Osteocyte (in vitro differentiated cells): ENCODE measurements around the gene R3HDM4. TPM values are rescaled to one million over a fixed set of nuclear protein-coding genes. Genes with fewer than 3 reads are reported as not detected.

Source experiments
- DNase-seq: peaks from one replicate; pipeline ENCODE4 v3.0.0; 2021; ENCODE audit warnings: mixed read lengths; ENCODE audit not compliant: unreplicated experiment; ENCODE audit errors: extremely low spot score
- H3K27ac Mint-ChIP-seq: one replicate; pipeline ENCODE4 v1.8.0; 2021; ENCODE audit warnings: mild to moderate bottlenecking, mixed read lengths; ENCODE audit not compliant: unreplicated experiment
- H3K27me3 Mint-ChIP-seq: one replicate; pipeline ENCODE4 v1.8.0; 2021; ENCODE audit warnings: mixed read lengths; ENCODE audit not compliant: unreplicated experiment
- H3K36me3 Mint-ChIP-seq: one replicate; pipeline ENCODE4 v1.8.0; 2021; ENCODE audit warnings: mixed read lengths; ENCODE audit not compliant: unreplicated experiment
- H3K4me1 Mint-ChIP-seq: one replicate; pipeline ENCODE4 v1.8.0; 2021; ENCODE audit warnings: mixed read lengths; ENCODE audit not compliant: unreplicated experiment
- H3K4me3 Mint-ChIP-seq: one replicate; pipeline ENCODE4 v1.8.0; 2021; ENCODE audit warnings: mild to moderate bottlenecking, moderate library complexity, mixed read lengths; ENCODE audit not compliant: unreplicated experiment
- H3K9me3 Mint-ChIP-seq: one replicate; pipeline ENCODE4 v1.8.0; 2021; ENCODE audit warnings: mixed read lengths; ENCODE audit not compliant: unreplicated experiment
- total RNA-seq: library from RNA; stranded (reverse); gene quantifications from 2 replicates; pipeline ENCODE4 v1.2.1, GENCODE V29; 2021
- TF ChIP-seq, protein P1 (sequence below): fragments of 200-600 bp; sonication (generic); IDR thresholded peaks from 2 replicates; pipeline ENCODE4 v1.5.0; 2021; ENCODE audit warnings: antibody characterized with exemption, mild to moderate bottlenecking, moderate library complexity

Gene R3HDM4
- total RNA-seq, 1 donor from 2014 or later: 63.5 TPM

- no peaks in the 10 kb centered on the region for H3K27me3 Mint-ChIP-seq
Observed at GRCh38 chr19:887599-887998, 25.4 kb downstream of the R3HDM4 start.

DNA sequence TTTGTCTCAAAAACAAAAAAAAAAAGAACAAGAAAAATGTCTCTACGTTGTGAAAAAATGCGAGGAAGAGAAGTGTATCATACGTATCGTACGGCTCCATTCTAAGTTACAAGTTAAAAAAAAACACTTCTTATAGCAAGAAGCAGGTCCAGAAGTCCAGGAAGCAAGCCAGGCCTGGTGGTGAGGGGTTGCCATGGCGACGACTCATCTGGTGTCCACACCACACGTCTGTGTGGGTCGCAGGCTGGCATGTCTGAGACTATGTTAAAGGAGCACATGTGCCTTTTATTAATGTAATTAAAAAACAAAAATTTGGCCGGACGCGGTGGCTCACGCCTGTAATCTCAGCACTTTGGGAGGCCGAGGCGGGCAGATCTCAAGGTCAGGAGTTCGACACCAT is 25.9 kb downstream of the R3HDM4 start:
- no peaks in the 10 kb centered on the region for H3K9me3 Mint-ChIP-seq
- TF ChIP-seq, protein P1, sequence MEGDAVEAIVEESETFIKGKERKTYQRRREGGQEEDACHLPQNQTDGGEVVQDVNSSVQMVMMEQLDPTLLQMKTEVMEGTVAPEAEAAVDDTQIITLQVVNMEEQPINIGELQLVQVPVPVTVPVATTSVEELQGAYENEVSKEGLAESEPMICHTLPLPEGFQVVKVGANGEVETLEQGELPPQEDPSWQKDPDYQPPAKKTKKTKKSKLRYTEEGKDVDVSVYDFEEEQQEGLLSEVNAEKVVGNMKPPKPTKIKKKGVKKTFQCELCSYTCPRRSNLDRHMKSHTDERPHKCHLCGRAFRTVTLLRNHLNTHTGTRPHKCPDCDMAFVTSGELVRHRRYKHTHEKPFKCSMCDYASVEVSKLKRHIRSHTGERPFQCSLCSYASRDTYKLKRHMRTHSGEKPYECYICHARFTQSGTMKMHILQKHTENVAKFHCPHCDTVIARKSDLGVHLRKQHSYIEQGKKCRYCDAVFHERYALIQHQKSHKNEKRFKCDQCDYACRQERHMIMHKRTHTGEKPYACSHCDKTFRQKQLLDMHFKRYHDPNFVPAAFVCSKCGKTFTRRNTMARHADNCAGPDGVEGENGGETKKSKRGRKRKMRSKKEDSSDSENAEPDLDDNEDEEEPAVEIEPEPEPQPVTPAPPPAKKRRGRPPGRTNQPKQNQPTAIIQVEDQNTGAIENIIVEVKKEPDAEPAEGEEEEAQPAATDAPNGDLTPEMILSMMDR: no peak
- DNase-seq: no peak
- H3K27ac Mint-ChIP-seq: no peak overlapping the region
- H3K4me3 Mint-ChIP-seq: no peak overlapping the region
- no peaks in the 10 kb centered on the region for H3K27me3 Mint-ChIP-seq
- H3K4me1 Mint-ChIP-seq: peaks cover 7% of the 10 kb centered on the region
- peaks cover 10% of the 10 kb centered on the region for H3K36me3 Mint-ChIP-seq

More at GRCh38 chr19:887599-887998, 25.4 kb downstream of the R3HDM4 start:
- Mint-ChIP-seq H3K9me3 (no peaks in the 10 kb centered on the region), H3K4me3 (no peak overlapping the region), H3K4me1 (peaks cover 8% of the 10 kb centered on the region), H3K36me3 (peaks cover 7% of the 10 kb centered on the region), H3K27ac (no peak overlapping the region)
- TF ChIP-seq, protein P1: no peak
- DNase-seq: no peak

DNA sequence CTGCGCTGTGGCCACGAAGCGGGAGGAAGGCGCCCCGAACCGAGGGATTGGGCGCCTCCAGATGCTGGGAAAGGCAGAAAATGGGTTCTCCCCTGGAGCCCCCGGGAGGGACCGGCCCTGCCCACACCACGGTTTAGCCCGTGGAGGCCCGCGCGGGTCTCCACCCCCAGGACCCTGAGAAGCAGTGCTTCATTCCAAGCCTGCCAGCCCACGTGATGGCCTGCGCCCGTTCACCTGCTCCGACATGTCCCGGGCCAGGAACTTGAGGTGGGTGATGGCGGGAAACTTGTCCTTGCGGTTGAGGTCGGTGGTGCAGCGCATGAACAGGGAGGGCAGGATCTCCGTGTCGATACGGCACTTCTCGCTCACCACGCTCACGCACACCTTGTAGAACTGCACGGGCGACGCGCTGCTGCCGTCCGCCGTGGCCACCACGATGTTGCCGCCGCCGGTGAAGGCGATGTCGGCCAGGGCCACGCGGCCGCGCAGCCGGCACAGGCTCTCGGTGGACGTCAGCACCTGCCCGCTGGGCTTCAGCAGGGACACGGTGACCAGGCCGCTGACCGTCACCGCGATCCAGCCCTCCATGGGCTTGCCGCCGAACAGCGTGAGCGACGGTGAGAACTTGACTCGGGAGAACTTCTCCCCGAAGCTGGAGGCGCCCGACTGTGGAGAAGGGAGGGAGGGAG is 27.3 kb downstream of the R3HDM4 start:
- Mint-ChIP-seq H3K4me1 (no peaks in the 10 kb centered on the region), H3K27me3 (no peaks in the 10 kb centered on the region), H3K36me3 (peaks cover 20% of the 10 kb centered on the region)

DNA sequence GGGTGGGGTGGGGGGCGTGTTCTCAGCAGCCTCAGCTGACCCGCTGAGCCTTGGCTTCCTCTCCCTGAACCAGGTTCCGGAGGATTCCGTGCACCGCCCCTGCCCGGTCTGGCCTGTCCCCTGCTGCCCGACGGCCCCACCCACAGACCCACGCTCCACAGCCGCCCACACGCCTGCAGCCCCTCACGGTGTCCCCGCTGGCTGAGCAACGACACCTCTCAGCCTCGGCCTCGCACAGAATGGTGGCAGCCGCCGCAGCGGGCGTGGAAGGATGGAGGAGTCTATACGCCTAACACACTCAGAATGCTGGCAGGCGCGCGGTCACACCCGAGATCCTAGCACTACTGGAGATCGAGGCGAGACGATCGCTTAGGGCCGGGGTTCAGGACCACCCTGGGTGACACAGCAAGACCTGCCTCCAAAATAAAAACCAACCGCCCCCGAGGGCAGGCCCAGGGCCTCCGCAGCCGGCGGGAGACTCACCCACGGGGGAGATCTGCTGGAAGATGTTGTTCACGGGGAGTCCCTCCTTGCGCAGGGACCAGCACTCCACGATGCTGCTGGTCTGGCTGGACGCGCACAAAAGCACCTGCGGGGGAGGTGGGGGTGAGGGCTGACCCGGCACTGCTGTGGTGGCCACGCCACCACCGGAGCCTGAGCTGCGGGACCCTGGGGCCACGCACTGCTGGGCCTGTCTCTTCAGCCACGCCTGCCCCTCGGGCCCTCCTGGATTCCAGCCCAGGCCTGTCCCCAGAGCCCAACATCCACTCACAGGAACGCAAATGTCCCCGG is 28.4 kb downstream of the R3HDM4 start:
- no peak for DNase-seq
- H3K9me3 Mint-ChIP-seq: no peaks in the 10 kb centered on the region
- peaks cover 20% of the 10 kb centered on the region for H3K36me3 Mint-ChIP-seq
- H3K27me3 Mint-ChIP-seq: no peaks in the 10 kb centered on the region
- no peak overlapping the region for H3K4me3 Mint-ChIP-seq
- TF ChIP-seq, protein P1: no peak
- H3K27ac Mint-ChIP-seq: no peak overlapping the region
- H3K4me1 Mint-ChIP-seq: no peaks in the 10 kb centered on the region

More for the DNA sequence above, 27.3 kb downstream of the R3HDM4 start:
- Mint-ChIP-seq H3K27ac (no peak overlapping the region), H3K9me3 (no peaks in the 10 kb centered on the region), H3K4me3 (no peak overlapping the region)
- DNase-seq: no peak
- TF ChIP-seq, protein P1: no peak

DNA sequence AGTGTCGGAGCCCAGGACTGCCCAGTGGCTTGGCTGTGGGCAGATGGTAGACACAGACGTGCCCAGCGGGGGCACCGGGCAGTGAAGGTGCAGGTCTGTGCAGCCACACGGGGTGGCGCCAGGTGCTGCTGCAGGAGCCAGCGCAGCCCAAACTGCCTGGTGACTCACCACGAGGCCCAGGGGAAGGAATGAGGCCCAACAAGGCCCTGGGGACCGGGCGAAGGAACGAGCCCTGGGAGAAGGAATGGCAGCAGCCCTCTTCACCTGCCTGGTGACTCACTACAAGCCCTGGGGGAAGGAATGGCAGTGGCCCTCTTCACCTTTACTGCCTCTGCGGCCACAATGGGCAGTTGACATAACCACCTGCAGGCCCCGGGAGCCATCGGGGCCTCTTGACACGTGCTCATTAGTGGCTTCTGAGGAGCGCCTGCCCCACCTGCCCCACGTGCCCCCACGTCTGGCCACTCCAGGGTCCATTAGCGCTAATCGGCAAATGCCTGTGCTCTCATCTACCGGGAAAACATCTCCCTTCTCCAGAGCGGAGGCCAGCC is 29.3 kb downstream of the R3HDM4 start:
- Mint-ChIP-seq H3K27ac (no peak overlapping the region), H3K4me1 (no peaks in the 10 kb centered on the region), H3K9me3 (no peaks in the 10 kb centered on the region), H3K36me3 (peaks cover 21% of the 10 kb centered on the region), H3K4me3 (no peak overlapping the region), H3K27me3 (no peaks in the 10 kb centered on the region)
- DNase-seq: no peak
- TF ChIP-seq, protein P1: no peak
